GM18951 (cell line): Measurements from ENCODE around the gene DUSP18.

ENCODE experiments used
- POLR2A ChIP-seq: IDR thresholded peaks from 4 replicates; pipeline ENCODE4 v1.6.1; 2011; ENCODE audit warnings: mild to moderate bottlenecking; ENCODE audit not compliant: insufficient read length, insufficient read depth; ENCODE audit errors: extremely low read depth
- in situ Hi-C: fragments of 300-500 bp; cut with MboI; formaldehyde crosslinking; loops from one replicate; pipeline ENCODE4 v1.12.0; 2022; ENCODE audit warnings: low sequenced_read_pairs, mixed read lengths, inconsistent platforms; ENCODE audit not compliant: unreplicated experiment

DUSP18 gene

DNA sequence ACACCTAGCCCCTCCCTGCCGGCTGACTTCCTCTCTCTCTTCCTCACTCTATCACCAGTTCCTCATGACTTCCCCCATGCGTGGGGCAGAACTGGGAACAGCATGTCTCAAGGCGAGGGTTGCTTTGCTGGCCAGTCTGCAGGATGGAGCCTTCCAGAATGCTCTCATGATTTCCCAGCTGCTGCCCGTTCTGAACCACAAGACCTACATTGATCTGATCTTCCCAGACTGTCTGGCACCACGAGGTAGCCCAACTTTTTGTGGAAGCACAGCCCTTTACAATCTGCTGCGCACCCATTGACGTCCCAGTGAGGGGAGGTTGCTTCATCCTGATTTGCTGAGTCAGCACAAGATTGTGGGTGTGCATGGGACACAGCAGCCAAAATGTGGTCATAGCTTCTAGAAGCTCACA, 52.1 kb downstream of the DUSP18 start:
- no peak for TF ChIP-seq POLR2A
- in situ Hi-C loops, result no loop called here

DNA sequence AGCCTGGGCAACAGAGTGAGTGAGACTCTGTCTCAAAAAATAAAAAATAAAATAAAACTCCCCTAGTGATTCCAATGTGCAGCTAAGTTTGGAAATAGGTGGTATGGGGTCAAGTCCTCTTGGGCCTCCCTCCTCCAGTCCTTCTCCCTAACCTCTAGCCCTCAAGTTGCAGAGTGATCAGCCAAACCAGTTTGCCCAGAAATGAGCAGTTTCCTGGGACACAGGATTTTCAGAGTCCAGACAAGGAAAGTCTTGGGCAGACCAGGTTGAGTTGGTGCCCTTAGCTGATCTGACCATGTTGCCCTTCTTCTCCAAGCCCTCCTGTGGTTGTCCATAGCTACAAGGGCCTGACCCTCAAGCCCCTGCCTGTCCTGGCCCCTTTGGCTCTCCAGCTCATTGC, 52.8 kb downstream of the DUSP18 start:
- TF ChIP-seq POLR2A, result no peak
- in situ Hi-C loops, result no loop called here

GRCh38 chr22:30614268-30614667, 53.4 kb downstream of the DUSP18 start:
- TF ChIP-seq POLR2A, result no peak
- in situ Hi-C loops, result no loop called here

DNA sequence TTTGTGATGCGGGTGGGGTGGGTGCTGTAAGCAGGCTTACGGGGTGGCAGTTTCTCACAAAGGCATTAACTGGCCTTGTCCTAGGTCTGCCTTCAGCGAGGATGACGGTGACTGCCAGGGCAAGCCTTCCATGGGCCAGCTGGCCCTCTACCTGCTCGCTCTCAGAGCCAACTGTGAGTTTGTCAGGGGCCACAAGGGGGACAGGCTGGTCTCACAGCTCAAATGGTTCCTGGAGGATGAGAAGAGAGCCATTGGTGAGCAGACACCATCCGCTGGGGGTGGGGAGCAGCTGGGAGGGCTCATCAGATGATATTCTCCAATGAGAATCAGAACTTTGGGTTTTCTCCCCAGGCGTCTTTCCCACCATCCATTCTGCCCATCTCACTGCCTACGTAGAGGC, 54.9 kb downstream of the DUSP18 start:
- no peak for TF ChIP-seq POLR2A
- in situ Hi-C loops, result no loop called here
